Anterior cingulate cortex (tissue), 58 donors: ENCODE results near the gene PLA2G3.
A peak's percentile ranks its signal among the peaks of the same experiment; 100 is the strongest.
"Not testable (repeated sequence)": the region's sequence is repeated elsewhere in the genome, so short reads cannot be mapped to it uniquely, and the experiment has no call there.

Experiments
- DNase-seq, 58 donors: peaks; one replicate each; lab custom pipeline; 2025; lab: John Stamatoyannopoulos, UW

PLA2G3 gene

DNA sequence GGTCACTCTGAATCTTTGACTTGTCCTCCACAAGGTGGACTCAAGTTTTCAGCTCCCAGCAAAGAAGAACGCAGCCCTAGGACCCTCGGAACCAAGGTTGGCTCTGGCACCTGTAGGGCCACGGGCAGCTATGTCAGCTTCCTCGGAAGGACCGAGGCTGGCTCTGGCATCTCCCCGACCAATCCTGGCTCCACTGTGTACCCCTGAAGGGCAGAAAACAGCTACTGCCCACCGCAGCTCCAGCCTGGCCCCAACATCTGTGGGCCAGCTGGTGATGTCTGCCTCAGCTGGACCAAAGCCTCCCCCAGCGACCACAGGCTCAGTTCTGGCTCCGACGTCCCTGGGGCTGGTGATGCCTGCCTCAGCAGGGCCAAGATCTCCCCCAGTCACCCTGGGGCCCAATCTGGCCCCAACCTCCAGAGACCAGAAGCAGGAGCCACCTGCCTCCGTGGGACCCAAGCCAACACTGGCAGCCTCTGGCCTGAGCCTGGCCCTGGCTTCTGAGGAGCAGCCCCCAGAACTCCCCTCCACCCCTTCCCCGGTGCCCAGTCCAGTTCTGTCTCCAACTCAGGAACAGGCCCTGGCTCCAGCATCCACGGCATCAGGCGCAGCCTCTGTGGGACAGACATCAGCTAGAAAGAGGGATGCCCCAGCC is 15.4 kb downstream of the PLA2G3 start:
- no peak for DNase-seq

DNA sequence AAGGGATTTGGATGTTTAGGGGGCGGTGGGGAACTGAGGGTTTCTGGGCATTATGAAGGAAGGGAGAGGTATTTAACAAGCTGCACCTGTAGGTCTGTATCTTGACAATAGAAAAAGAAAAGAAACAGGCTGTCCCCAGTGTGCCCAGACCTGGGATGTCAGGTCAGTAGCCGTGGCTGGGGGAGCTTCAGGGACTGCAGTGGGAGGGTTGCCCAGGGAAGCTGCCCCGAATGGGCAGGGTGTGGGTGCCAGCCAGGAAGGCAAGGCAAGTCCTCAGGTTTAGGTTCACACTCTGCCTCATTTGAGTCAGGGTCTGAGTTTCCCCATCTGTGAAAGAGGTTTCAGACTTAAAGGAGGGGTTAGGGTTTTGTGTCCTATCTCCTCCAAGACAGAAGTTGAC is 16.0 kb downstream of the PLA2G3 start:
- no peak for DNase-seq

DNA sequence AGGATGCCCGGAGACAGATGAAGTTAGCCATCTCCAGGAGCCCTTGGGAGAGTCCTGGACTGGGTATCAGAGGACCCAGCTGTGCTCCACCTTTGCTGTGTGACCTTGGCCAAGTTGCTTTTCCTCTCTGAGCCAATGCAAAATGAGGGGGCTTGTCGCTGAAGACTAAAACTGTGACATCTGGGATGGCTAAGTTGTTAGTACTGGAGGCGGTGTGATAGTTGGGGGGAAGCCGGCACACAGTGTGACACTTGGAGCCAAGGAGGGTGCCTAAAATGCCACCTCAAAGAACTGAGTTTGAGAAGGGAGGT is 17.1 kb downstream of the PLA2G3 start:
- no peak for DNase-seq

DNA sequence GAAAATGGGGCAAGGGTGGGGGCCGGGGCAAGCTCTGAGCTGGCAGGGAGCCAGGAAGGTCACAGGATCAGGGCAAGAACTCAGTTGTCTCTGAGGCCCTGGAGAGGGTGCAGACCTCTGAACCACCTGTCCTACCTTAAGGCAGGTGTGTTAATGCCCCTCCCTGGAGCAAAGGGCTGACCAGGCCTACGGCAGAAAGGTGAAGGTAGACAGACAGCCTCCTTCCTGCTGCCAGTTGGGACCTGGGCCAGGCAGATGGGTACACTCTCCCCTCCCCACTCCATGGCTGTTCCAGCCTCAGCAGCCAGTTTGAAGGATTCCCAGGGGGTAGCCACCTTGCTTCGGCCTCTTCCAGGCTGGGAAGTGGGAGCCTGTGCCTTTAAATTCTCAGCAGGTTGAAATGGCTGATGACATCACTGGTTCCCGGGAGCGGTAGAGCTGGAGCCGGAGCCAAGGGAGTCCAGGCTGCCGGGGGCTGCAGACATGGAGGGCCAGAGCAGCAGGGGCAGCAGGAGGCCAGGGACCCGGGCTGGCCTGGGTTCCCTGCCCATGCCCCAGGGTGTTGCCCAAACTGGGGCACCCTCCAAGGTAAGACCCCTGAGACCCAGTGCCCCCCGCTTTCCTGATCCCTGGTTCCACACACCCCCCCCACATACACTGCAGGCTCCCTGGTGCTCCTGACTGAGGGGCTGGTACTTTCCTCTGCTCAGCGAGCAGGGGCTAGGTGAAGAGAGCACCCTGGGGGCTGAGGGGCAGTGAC is 17.6 kb downstream of the PLA2G3 start, which contains the start of gene INPP5J:
Gene INPP5J, plus strand, starts transcription at position 435 of the 760 bp plus-strand sequence. Its CDS starts 49 bp downstream, at position 484.
- peak in 40 of 58 donors; percentile 11 to 76 (median 42) for DNase-seq

DNA sequence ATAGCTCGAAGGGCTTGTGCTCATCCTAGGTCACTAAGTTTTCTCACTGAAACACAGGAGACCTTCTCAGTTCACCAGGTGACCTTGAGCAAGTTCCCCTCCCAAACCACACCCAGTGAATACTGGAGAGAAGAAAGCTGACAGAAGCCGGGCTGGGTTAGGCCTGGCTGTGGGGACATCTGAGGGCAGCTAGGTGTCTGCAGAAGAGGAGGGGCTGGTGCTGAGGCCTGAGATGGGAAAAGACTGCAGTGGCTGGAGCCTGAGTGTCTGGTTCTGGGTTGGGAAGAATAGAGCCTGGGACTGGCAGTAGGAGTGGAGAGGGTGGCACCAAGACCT is 18.1 kb downstream of the PLA2G3 start:
- no peak for DNase-seq

DNA sequence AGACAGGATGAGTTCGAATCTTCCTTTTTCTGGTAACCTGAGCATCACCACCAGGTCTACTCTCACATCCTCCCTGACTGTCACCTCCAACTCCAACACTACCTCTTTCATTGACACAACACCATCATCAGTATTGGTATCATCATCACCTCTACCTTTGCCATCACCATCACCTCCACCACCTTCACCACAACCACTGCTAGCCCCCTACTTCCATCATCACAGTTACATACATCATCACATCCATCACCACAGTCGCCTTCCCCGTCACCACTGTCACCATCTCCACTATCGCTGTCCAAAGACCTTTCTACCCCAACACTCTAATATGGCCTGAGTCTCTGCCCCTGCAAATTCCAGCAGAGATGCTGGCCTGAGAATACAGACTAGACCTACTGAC is 18.9 kb downstream of the PLA2G3 start:
- no peak for DNase-seq

DNA sequence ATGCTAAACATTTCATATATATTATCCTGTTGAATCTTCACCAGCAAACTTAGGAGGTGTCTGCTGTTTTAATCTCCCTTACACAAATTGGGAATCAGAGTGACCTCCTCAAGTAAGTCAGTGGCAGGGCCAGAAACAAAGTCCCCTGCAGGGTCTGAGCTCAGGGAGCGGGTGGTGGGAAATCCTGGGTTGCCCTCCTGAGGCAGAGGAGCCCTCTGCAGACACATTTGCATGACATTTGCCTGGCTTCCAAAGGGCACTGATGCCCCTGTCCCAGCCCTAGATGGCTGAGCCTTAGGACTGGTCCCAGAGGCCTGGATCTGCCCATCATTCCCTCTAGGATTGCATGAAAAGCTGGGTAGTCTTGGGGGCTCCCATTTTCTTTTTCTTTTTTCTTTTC is 19.7 kb downstream of the PLA2G3 start:
- no peak for DNase-seq

DNA sequence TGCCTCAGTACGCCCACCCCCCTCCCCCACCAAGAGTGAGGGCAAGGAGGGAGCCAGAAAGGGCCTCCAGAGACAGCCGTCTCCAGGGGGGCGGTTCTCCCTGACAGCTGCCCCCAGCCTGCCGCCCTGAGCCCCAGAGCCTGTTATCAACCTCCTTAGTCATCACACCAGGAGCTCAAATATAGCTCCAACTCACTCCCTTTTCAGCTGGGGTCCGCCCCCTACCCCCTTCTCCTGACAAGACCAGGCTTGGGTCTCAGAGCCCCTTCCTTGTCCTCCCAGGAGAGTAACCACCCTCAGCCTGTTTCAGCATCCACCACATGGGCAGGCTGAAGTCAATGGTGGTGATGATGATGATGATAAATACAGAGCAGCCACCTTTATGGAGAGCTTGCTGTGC is 20.1 kb downstream of the PLA2G3 start:
- DNase-seq: no peak

DNA sequence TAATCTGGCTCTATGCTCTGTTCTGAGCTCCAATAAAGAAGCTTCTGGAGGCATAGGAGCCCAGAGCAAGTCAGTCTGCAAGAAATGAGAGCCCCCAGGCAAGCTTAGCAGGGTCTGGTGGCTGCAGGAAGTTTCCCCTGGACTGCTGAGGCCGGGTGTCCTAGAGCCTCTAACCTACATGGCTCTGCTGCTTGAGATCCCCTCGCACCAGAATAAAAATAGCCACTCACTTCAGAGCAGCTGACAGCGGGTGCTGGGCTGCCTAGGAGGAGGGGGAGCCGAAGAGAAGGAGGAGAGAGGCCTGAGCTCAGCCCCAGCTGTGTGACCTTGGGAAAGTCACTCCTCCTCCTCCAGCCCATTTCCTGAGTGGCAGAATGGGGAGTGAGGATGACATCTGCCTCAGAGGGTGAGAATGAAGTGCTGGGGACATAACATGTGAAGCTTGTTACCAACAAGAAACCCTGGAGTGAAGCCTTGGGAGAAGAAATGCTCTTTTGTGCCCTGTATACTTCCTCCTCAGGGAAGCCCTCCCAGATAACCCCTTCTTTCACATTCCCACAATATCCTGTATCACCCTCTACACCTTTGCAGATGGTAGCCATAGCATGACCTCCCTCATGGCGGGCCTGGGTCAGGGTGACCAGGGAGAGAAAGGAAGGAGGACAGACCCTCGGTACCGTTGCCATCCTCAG is 21.1 kb downstream of the PLA2G3 start:
- DNase-seq: no peak

DNA sequence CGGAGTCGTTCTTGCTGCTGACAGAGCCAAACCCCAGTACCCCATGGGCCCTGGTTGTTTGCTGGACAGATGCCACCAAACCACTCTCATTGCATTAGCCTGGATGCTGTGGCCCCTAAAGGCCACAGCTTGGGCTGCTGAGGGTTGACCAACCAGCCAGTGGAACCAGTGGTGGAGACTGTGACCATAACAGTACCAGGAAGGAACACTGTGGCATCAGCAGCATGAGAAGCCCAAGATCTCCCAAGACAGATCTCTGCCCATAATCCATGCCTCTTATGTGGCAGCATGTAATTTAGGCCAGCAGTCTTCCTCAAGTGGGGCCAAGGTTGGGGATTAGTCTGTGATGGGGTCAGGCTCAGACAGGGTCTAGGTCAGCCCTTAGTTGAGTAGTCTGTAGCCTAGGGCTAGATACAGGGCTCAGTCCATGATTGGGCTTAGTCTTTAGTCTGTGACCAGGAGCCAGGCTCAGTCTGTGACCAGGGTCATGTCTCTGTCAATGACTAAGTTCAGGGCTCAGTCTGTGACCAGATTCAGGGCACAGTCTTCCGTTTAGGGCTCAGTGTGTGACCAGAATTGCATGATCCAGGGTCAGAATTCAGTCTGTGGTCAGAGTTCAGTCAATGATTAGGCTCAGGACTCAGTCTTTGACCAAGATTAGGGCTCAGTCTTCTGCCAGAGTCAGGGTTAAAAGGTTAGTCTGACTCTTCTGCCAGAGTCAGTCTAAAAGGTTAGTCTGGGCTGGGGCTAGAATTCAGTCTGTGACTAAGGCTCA is 22.1 kb downstream of the PLA2G3 start:
- no peak for DNase-seq

DNA sequence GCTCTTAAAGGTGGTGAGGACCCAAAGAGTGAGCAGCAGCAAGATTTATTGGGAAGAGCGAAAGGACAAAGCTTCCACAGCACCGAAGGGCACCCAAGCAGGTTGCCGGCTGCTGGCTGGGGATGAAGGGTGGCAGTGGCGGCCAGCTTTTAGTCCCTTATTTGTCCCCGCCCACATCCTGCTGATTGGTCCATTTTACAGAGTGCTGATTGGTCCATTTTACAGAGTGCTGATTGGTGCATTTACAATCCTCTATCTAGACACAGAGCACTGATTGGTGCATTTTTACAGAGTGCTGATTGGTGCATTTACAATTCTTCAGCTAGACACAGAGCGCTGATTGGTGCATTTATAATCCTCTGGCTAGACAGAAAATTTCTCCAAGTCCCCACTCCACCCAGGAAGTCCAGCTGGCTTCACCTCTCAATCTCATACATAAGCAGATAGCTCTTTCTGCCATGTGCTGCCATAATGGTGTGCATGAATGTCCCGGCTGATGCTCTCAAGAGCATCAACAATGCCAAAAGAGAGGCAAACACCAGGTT is 27.7 kb downstream of the PLA2G3 start:
- DNase-seq: not testable (repeated sequence)

DNA sequence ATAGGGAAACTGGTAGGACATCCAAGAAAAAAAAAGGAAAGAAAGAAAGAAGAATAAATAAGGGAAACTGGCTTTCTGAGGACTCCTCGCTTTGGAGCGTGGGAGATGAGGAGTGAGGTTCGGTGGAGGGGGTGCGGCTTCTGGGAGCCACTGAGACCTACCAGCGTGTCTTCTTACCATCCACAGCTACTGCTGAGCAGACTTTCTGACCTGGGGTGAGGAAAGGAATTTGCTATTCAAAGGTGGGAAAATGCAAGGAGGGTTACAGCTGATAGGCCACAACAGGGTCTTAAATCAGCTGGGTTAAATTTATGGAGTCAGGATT is 32.5 kb downstream of the PLA2G3 start:
- no peak for DNase-seq

DNA sequence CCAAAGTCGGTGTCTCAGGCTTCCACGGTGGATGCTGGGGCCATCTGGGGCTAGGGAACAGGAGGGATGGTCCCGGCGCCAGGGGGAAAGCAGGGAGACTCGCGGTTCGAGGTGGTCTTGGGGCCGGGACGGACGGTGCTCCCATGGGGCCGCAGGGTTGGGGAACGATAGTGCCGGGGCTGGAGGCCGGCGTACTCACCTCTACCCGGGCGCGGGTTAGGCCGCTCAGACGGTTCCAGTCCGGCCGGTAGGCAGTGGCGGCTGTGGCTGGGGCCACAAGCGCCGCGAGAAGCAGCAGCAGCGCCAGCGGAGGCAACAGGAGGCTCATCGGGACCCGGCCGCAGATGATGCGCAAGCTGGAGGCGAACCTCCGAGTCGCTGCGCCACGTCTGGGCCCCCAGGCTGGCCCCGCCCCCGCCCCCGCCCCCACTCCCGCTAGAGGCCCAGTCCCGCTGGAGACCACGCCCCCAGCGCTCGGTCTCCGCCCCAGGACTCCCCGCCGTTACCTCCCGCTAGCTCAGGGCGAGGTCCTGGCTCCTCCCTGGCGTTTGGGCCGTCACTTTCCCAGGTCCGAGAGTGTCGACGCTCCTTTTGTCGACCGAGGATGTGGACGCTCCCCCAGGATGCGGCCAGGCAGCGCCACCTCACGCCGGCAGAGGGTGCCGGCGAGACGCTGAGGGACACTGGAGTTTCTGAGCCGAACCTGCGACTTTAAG is 33.0 kb downstream of the PLA2G3 start, which contains the start of gene SELENOM:
Gene SELENOM, minus strand, starts transcription at position 391 of the 716 bp plus-strand sequence. Its CDS starts 63 bp downstream, at position 328.
- DNase-seq: peak; percentile 52 to 97 (median 88)

DNA sequence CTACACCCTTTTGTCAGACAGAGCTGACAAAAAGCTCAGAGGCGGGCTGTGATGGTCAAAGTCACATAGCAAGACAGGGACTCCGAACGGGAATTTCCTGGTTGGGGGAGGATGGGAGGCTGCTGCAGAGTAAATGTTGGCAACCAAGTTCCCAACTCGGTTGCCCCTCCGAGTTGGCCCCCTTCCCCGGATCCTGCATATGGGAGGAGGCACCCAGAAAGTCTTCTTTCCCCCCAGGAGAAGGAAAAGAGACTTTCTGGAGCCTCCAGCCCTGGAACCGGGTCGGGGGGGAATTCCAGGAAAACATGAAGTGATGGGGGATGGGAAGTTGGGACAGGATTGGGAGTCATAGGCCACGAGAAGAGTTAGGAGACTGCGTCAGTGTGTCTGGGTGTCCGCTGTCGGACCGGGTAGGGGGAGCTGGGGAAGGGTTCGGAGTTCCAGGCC is 33.6 kb downstream of the PLA2G3 start:
- DNase-seq: no peak

DNA sequence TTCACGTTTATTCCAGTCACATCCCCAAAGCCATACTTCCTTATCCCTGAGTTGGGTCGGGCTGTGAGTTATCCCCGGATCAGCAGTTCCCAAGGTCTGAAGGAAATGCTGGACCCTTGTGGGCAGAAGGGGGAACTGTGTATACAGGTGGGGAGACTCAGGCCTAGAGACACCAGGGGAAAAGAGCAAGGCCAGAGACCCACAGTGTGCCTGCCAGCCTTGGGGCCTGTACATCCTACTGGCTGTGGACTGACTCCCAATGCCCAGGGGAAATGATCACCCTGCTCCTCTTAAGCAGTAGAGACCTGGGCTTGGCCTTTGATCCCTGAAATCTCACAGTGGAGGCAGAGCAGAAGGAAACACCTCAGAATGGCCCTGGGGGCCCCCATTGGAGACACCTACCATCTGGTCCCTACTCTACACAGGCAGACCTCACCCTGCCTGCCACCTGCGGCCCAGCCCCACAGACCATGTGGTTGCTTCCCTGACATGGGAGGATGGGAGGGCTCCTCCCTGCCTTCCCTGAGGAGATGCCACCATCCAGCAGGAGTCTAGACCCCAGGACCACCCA is 34.2 kb downstream of the PLA2G3 start:
- DNase-seq: peak in 1 of 58 donors; percentile 15

DNA sequence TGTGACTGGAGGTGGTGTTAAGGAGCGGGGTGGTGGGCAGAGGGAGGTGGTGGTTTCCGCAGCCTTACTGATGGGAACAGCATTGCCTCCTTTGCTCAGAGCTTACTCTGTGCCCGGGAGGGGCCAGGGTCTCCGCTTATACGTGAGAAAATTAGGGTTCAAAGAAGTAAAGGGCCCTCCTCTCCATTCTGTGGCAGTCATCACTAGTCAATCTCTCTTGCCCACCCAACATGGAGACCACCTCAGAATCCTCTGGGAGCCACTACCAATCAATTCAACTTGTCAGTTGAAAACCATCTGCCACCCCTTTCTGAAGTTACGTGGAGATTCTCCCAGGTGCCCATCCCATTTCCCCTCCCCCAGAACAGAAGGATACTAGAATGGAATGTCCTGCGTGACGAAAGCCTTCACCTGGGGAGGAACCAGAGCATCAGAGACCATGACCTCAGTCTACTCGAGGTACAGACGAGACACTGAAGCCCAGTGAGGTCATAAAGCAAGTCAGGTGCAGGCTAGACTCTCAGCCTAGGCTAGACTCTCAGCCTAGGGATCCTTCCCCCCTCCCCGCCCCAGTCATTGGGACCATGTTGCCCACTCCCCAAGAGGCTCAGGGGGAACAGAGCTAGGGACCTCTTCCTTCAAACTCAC is 34.9 kb downstream of the PLA2G3 start:
- DNase-seq: no peak

DNA sequence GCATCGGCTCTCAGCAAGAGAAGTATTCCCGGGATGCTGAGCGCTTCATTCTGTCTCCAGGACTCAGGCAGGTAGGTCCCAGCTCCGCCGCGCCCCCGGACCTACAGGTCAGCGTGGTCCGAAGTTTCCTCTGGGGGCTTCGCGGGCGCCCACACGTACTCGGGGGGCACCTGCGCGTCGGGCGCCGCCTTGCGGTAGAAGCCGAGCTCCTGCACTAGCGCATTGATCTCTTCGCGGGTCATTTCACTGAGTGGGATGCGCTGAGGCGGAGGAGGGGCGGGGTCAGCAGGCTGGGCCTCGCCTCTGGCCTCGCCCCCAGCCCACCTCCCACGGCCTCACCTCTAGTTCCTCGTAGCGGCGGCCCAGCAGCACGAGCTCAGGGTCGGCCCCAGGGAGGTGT is 35.4 kb downstream of the PLA2G3 start:
- no peak for DNase-seq

DNA sequence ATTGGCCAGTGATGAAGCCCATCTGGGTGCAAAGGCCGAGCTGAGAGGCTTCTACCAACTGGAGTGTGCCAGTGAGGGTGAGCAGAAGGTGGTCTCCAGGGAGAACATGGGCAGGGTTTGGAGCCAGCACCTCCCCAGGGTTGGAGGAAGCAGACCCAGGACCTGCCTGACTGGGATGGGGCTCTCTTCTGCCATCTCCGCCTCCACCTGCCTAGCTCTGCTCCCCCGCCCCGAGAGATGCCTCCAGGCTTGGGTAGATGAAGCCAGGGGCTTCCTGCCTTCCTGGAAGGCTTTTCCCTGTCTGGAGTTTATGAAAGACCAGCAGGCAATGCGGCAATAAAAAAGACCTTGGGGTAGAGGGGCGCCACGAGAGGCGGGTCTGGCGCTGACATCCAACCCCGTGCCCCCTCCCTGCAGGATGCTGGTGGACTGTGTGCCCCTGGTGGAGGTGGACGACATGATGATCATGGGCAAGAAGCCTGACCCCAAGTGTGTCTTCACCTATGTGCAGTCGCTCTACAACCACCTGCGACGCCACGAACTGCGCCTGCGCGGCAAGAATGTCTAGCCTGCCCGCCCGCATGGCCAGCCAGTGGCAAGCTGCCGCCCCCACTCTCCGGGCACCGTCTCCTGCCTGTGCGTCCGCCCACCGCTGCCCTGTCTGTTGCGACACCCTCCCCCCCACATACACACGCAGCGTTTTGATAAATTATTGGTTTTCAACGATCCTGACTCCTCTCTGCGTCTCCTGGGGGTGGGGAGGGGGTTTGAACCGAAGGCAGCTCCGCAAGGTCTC is 36.2 kb downstream of the PLA2G3 start:
- DNase-seq: peak in 15 of 58 donors; percentile 3 to 56 (median 28)
